HepG2 (cell line): ENCODE data around the gene TMEM74B. TPM values are rescaled to one million over a fixed set of nuclear protein-coding genes. Genes with fewer than 3 reads are reported as not detected.

Experiments used
- ATAC-seq: fragments of 200-7000 bp; cut with Tn5 transposase; 3 replicates; pipeline ENCODE4 v1.9.1; 2020; ENCODE audit warnings: mild to moderate bottlenecking, moderate library complexity
- BruUV-seq: library from RNA; stranded (reverse); fragments of 400-500 nt; replicated peaks from 2 replicates; lab custom pipeline; 2021; lab: Mats Ljungman, UMichigan
- CTCF ChIA-PET: fragments of 300-600 bp; formaldehyde crosslinking; extraction: SDS; loops from one replicate; lab custom pipeline; 2021; ENCODE audit warnings: low total read pairs, inconsistent platforms, low intra/inter-chr PET ratio; lab: Yijun Ruan, JAX
- POLR2A ChIA-PET: fragments of 350-600 bp; sonication (Branson Sonifier 250); formaldehyde crosslinking; loops from one replicate; lab custom pipeline; 2020; ENCODE audit warnings: antibody characterized with exemption, inconsistent platforms; lab: Yijun Ruan, JAX
- DNase-seq: peaks from one replicate; pipeline ENCODE4 v3.0.0-alpha.2; 2015; ENCODE audit warnings: low spot score
- FAIRE-seq: peaks from 3 replicates; lab custom pipeline; 2011; peaks lifted over from hg19 to GRCh38; lab: Jason Lieb, UNC
- H2AFZ ChIP-seq: one replicate; pipeline ENCODE4 v1.6.1; 2011; ENCODE audit warnings: low read length, inconsistent platforms
- H3K27ac ChIP-seq: fragments of 300-600 bp; 3 replicates; pipeline ENCODE4 v1.8.0; 2011; ENCODE audit warnings: mixed run types, mild to moderate bottlenecking, mixed read lengths, low read length, inconsistent platforms; ENCODE audit not compliant: insufficient read depth; ENCODE audit errors: extremely low read length
- H3K27me3 ChIP-seq, 2 experiments: fragments of 200-600 bp in 1 of 2; 2 replicates in 1 of 2; 3 replicates in 1 of 2; pipeline versions ENCODE4 v1.6.0 to v1.8.0; 2011; ENCODE audit warnings: low read length in 2 of 2, mild to moderate bottlenecking in 2 of 2, moderate library complexity in 2 of 2, inconsistent platforms in 1 of 2; ENCODE audit not compliant: insufficient read depth in 2 of 2, control insufficient read depth in 1 of 2
- H3K36me3 ChIP-seq, 2 experiments: fragments of 200-600 bp in 1 of 2; replicated peaks in 1 of 2; 2 replicates in 1 of 2; 3 replicates in 1 of 2; pipeline versions ENCODE4 v1.5.1 to v1.8.0; 2011; ENCODE audit warnings: low read length in 2 of 2, inconsistent platforms in 1 of 2; ENCODE audit not compliant: insufficient read depth in 2 of 2, control insufficient read depth in 1 of 2
- H3K4me1 ChIP-seq: 2 replicates; pipeline ENCODE4 v1.5.1; 2012; ENCODE audit warnings: low read length, inconsistent platforms; ENCODE audit not compliant: insufficient read depth
- H3K4me2 ChIP-seq: 2 replicates; pipeline ENCODE4 v1.6.0; 2011; ENCODE audit warnings: low read depth, low read length, inconsistent platforms
- H3K4me3 ChIP-seq, 3 experiments: fragments of 200-600 bp in 1 of 3; sonication (generic), shearing (Covaris generic) in 1 of 3; replicated peaks in 1 of 3; 2 replicates each; pipeline ENCODE4 v1.5.1; 2011 to 2016; ENCODE audit warnings: low read length in 3 of 3, inconsistent platforms in 2 of 3, low read depth in 2 of 3, mild to moderate bottlenecking in 2 of 3, control low read depth in 1 of 3, mixed read lengths in 1 of 3; ENCODE audit not compliant: insufficient read depth in 1 of 3
- H3K79me2 ChIP-seq: one replicate; pipeline ENCODE4 v1.6.1; 2011; ENCODE audit warnings: low read length, inconsistent platforms; ENCODE audit not compliant: insufficient read depth
- H3K9ac ChIP-seq: 2 replicates; pipeline ENCODE4 v1.6.0; 2011; ENCODE audit warnings: mild to moderate bottlenecking, low read depth, low read length, inconsistent platforms; ENCODE audit not compliant: insufficient read depth
- H3K9me3 ChIP-seq: 2 replicates; pipeline ENCODE4 v1.5.1; 2012; ENCODE audit warnings: mild to moderate bottlenecking, low read length
- H4K20me1 ChIP-seq: 2 replicates; pipeline ENCODE4 v1.6.0; 2011; ENCODE audit warnings: inconsistent platforms, mild to moderate bottlenecking, low read length, moderate library complexity; ENCODE audit not compliant: insufficient read depth
- AGO2 ChIP-seq: fragments of 200-400 bp; formaldehyde crosslinking; optimal IDR thresholded peaks from 2 replicates; pipeline ENCODE3; 2017; ENCODE audit warnings: mild to moderate bottlenecking, low read depth, low read length, moderate library complexity
- SMAD9 ChIP-seq: sonication (generic); formaldehyde crosslinking; IDR thresholded peaks from 2 replicates; pipeline ENCODE4 v1.5.1; 2020; ENCODE audit warnings: mild to moderate bottlenecking, missing genetic modification reagents
- SMARCE1 ChIP-seq: fragments of 450-650 bp; IDR thresholded peaks from 2 replicates; pipeline ENCODE4 v1.6.1; 2017; ENCODE audit warnings: borderline replicate concordance
- TBL1XR1 ChIP-seq: fragments of 150-350 bp; IDR thresholded peaks from 2 replicates; pipeline ENCODE4 v1.6.1; 2014; ENCODE audit warnings: borderline replicate concordance, low read length; ENCODE audit not compliant: partially characterized antibody
- ZNF20 ChIP-seq: sonication (generic); formaldehyde crosslinking; IDR thresholded peaks from 2 replicates; pipeline ENCODE4 v1.4.0; 2020; ENCODE audit warnings: mild to moderate bottlenecking, moderate library complexity, missing genetic modification reagents
- ZNF280B ChIP-seq: sonication (generic); formaldehyde crosslinking; IDR thresholded peaks from 2 replicates; pipeline ENCODE4 v1.5.0; 2020; ENCODE audit warnings: missing genetic modification reagents, mild to moderate bottlenecking, borderline replicate concordance
- ZNF567 ChIP-seq: sonication (generic); formaldehyde crosslinking; IDR thresholded peaks from 2 replicates; pipeline ENCODE4 v1.8.1; 2023; ENCODE audit warnings: mild to moderate bottlenecking, missing genetic modification reagents, borderline replicate concordance
- ZNF670 ChIP-seq: sonication (generic); formaldehyde crosslinking; IDR thresholded peaks from 2 replicates; pipeline ENCODE4 v1.8.0; 2022; ENCODE audit warnings: mild to moderate bottlenecking, missing genetic modification reagents, borderline replicate concordance
- WGBS: methylation state at CpG from one replicate; pipeline ENCODE4 v1.1.6; 2017; ENCODE audit warnings: low lambda C conversion rate; 5-methylcytosine and 5-hydroxymethylcytosine counted together
- in situ Hi-C: cut with HindIII; loops from 2 replicates; pipeline ENCODE4 v1.10.0; 2017; ENCODE audit warnings: low pct_unique_long_range_greater_than_20kb; ENCODE audit not compliant: extremely low pct_ligation_motif_present
- intact Hi-C: fragments of 100-400 bp; cut with micrococcal nuclease; formaldehyde crosslinking; loops from one replicate; pipeline ENCODE4 v1.10.0; 2022; ENCODE audit not compliant: unreplicated experiment
- polyA plus RNA-seq, 8 experiments: library from polyadenylated mRNA; depleted of rRNA in 3 of 8; stranded (reverse) in 7 of 8; unstranded in 1 of 8; fragments of >200 nt; fragmentation: Illumina TruSeq in 4 of 8; extraction: Trizol in 4 of 8; gene quantifications; 2 replicates each; pipeline versions ENCODE4 v1.2.1 to v1.2.3, GENCODE V29; 2011 to 2016; ENCODE audit warnings: low read depth in 4 of 8, missing spikeins in 1 of 8, mixed read lengths in 1 of 8; ENCODE audit not compliant: insufficient read depth in 1 of 8
- total RNA-seq, 5 experiments: library from RNA; depleted of rRNA; stranded (reverse); fragments of >200 nt; fragmentation: Illumina TruSeq; extraction: Trizol; gene quantifications; 2 replicates each; pipeline ENCODE4 v1.2.3, GENCODE V29; 2016; ENCODE audit warnings: low read depth in 1 of 5
- TF ChIP-seq, protein P1 (sequence below): sonication (generic); formaldehyde crosslinking; IDR thresholded peaks from 2 replicates; pipeline ENCODE4 v1.4.0; 2020; ENCODE audit warnings: mild to moderate bottlenecking, missing genetic modification reagents

Gene TMEM74B
- total and polyA plus RNA-seq, 2 of the 13 experiments (the other 11 are each of a cell fraction or from before 2014, with no cell fraction given): 4.7 to 18.4 TPM

GRCh38 chr20:1160496-1160895 is 24.3 kb downstream of the TMEM74B start:
- ChIA-PET CTCF (no interaction called here), POLR2A (no interaction called here)
- DNase-seq: no peak
- Histone ChIP-seq H3K9ac (no peak overlapping the region), H3K4me2 (no peak overlapping the region), H3K4me3 (no peak overlapping the region)
- no peak for FAIRE-seq
- no peak for ATAC-seq
- intact Hi-C loops: no loop called here
- TF ChIP-seq ZNF567 (CRISPR knock-in tag): no peak
- TF ChIP-seq, protein P1, sequence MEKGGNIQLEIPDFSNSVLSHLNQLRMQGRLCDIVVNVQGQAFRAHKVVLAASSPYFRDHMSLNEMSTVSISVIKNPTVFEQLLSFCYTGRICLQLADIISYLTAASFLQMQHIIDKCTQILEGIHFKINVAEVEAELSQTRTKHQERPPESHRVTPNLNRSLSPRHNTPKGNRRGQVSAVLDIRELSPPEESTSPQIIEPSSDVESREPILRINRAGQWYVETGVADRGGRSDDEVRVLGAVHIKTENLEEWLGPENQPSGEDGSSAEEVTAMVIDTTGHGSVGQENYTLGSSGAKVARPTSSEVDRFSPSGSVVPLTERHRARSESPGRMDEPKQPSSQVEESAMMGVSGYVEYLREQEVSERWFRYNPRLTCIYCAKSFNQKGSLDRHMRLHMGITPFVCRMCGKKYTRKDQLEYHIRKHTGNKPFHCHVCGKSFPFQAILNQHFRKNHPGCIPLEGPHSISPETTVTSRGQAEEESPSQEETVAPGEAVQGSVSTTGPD: no peak
- TF ChIP-seq ZNF670: no peak
- no peak for TF ChIP-seq ZNF280B (CRISPR knock-in tag)
- TF ChIP-seq SMAD9 (CRISPR knock-in tag): no peak
- peak; percentile 60 for TF ChIP-seq AGO2
- no peak for TF ChIP-seq TBL1XR1
- no peak for TF ChIP-seq ZNF20 (CRISPR knock-in tag)
- no peak for TF ChIP-seq SMARCE1
- TF ChIP-seq, all 625 proteins: peak for 1
- no peaks in the 10 kb centered on the region for H3K79me2 ChIP-seq
- no peak overlapping the region for H2AFZ ChIP-seq
- no peak overlapping the region for H3K27ac ChIP-seq
- H3K4me1 ChIP-seq: peaks cover 6% of the 10 kb centered on the region
- H3K36me3 ChIP-seq: peaks cover 57 to 77% of the 10 kb centered on the region in 2 experiments
- no peaks in the 10 kb centered on the region; the same call in 1 of the 2 replicates for H4K20me1 ChIP-seq
- H3K27me3 ChIP-seq: no peaks in the 10 kb centered on the region
- H3K9me3 ChIP-seq: no peaks in the 10 kb centered on the region
- WGBS: 99% methylated on average over 10 of the region's 10 CpGs
- in situ Hi-C loops: no loop called here
- BruUV-seq: no TSS peak
